Loucy (cell line): ENCODE data around the gene CCDC57.

Source experiments
- H2AFZ ChIP-seq: fragments of 200-600 bp; sonication (generic); 2 replicates; pipeline ENCODE4 v1.6.0; 2016; ENCODE audit warnings: antibody characterized with exemption, mild to moderate bottlenecking, low read length, moderate library complexity
- H3F3A ChIP-seq: fragments of 200-600 bp; 2 replicates; pipeline ENCODE4 v1.6.0; 2016; ENCODE audit warnings: antibody characterized with exemption, low read depth, mild to moderate bottlenecking
- H3K27me3 ChIP-seq: fragments of 200-600 bp; sonication (generic); 2 replicates; pipeline ENCODE4 v1.6.1; 2014; ENCODE audit warnings: low read length, mild to moderate bottlenecking; ENCODE audit not compliant: insufficient read depth, poor library complexity, severe bottlenecking
- H3K36me3 ChIP-seq: fragments of 200-600 bp; sonication (generic); 2 replicates; pipeline ENCODE4 v1.6.1; 2016; ENCODE audit warnings: low read length; ENCODE audit not compliant: insufficient read depth
- H3K4me1 ChIP-seq: fragments of 200-600 bp; sonication (generic); 2 replicates; pipeline ENCODE4 v1.5.1; 2014; ENCODE audit warnings: low read length, mild to moderate bottlenecking; ENCODE audit not compliant: insufficient read depth, poor library complexity, severe bottlenecking
- H3K4me2 ChIP-seq: fragments of 200-600 bp; sonication (generic); 2 replicates; pipeline ENCODE4 v1.6.0; 2014; ENCODE audit warnings: antibody characterized with exemption, low read length, low read depth, mild to moderate bottlenecking; ENCODE audit not compliant: poor library complexity, severe bottlenecking
- H3K4me3 ChIP-seq: fragments of 200-600 bp; sonication (generic); 2 replicates; pipeline ENCODE4 v1.5.1; 2014; ENCODE audit warnings: low read length, mild to moderate bottlenecking, mixed read lengths; ENCODE audit not compliant: poor library complexity, severe bottlenecking
- H3K79me2 ChIP-seq: fragments of 200-600 bp; sonication (generic); 2 replicates; pipeline ENCODE4 v1.6.1; 2014; ENCODE audit warnings: low read length; ENCODE audit not compliant: insufficient read depth
- H3K9ac ChIP-seq: fragments of 200-600 bp; sonication (generic); 2 replicates; pipeline ENCODE4 v1.6.0; 2014; ENCODE audit warnings: mild to moderate bottlenecking, low read depth, low read length, moderate library complexity; ENCODE audit not compliant: poor library complexity, severe bottlenecking
- H3K9me2 ChIP-seq: fragments of 200-600 bp; sonication (generic); replicated peaks from 2 replicates; pipeline ENCODE4 v1.6.1; 2016; ENCODE audit warnings: low read depth, low read length, mixed read lengths
- H3K9me3 ChIP-seq: fragments of 200-600 bp; sonication (generic); 2 replicates; pipeline ENCODE4 v1.6.1; 2014; ENCODE audit warnings: mild to moderate bottlenecking, antibody characterized with exemption, low read length, low read depth; ENCODE audit not compliant: insufficient read depth
- H4K20me1 ChIP-seq: fragments of 200-600 bp; sonication (generic); 2 replicates; pipeline ENCODE4 v1.6.0; 2014; ENCODE audit warnings: antibody characterized with exemption, low read length, mild to moderate bottlenecking; ENCODE audit not compliant: insufficient read depth, poor library complexity, severe bottlenecking
- EZH2phosphoT487 ChIP-seq: fragments of 200-600 bp; IDR thresholded peaks from 2 replicates; pipeline ENCODE4 v1.6.1; 2018; ENCODE audit warnings: antibody characterized with exemption, mild to moderate bottlenecking, moderate library complexity, borderline replicate concordance
- TF ChIP-seq, protein P1 (sequence below): fragments of 200-600 bp; sonication (generic); conservative IDR thresholded peaks from 2 replicates; pipeline ENCODE4 v1.5.1; 2014; ENCODE audit warnings: mild to moderate bottlenecking, antibody characterized with exemption, low read length

Gene CCDC57

GRCh38 chr17:82200135-82200534 is 12.5 kb downstream of the CCDC57 start:
- Histone ChIP-seq H3K79me2 (peaks cover 55% of the 10 kb centered on the region), H3K4me3 (peak overlapping the region; percentile 98), H3K9ac (peak overlapping the region; percentile 90), H3K9me3 (no peaks in the 10 kb centered on the region), H3K36me3 (peaks cover 28% of the 10 kb centered on the region; the same call in 1 of the 2 replicates), H3F3A (0 out of 2 replicates have a peak, but pooled peaks cover 2% of the 10 kb centered on the region), H3K9me2 (no peaks in the 10 kb centered on the region), H3K27me3 (no peaks in the 10 kb centered on the region), H3K4me1 (peaks cover 46% of the 10 kb centered on the region), H2AFZ (no peak overlapping the region), H3K4me2 (peak overlapping the region; percentile 99), H4K20me1 (peaks cover 37% of the 10 kb centered on the region)
- TF ChIP-seq, protein P1, sequence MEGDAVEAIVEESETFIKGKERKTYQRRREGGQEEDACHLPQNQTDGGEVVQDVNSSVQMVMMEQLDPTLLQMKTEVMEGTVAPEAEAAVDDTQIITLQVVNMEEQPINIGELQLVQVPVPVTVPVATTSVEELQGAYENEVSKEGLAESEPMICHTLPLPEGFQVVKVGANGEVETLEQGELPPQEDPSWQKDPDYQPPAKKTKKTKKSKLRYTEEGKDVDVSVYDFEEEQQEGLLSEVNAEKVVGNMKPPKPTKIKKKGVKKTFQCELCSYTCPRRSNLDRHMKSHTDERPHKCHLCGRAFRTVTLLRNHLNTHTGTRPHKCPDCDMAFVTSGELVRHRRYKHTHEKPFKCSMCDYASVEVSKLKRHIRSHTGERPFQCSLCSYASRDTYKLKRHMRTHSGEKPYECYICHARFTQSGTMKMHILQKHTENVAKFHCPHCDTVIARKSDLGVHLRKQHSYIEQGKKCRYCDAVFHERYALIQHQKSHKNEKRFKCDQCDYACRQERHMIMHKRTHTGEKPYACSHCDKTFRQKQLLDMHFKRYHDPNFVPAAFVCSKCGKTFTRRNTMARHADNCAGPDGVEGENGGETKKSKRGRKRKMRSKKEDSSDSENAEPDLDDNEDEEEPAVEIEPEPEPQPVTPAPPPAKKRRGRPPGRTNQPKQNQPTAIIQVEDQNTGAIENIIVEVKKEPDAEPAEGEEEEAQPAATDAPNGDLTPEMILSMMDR = no peak
- no peak for TF ChIP-seq EZH2phosphoT487

- TF ChIP-seq EZH2phosphoT487 = no peak
- TF ChIP-seq, protein P1 = no peak
- H3K9ac ChIP-seq = peak overlapping the region; percentile 90
- H2AFZ ChIP-seq = no peak overlapping the region
- peaks cover 60% of the 10 kb centered on the region for H3K79me2 ChIP-seq
- H3K9me3 ChIP-seq = no peaks in the 10 kb centered on the region
- peak overlapping the region; percentile 98 for H3K4me3 ChIP-seq
- H3F3A ChIP-seq = 0 out of 2 replicates have a peak, but pooled peaks cover 2% of the 10 kb centered on the region
- peaks cover 34% of the 10 kb centered on the region; the same call in 1 of the 2 replicates for H3K36me3 ChIP-seq
- peaks cover 42% of the 10 kb centered on the region for H3K4me1 ChIP-seq
- no peaks in the 10 kb centered on the region for H3K9me2 ChIP-seq
- H4K20me1 ChIP-seq = peaks cover 42% of the 10 kb centered on the region
- no peaks in the 10 kb centered on the region for H3K27me3 ChIP-seq
- peak overlapping the region; percentile 99 for H3K4me2 ChIP-seq
Measured at GRCh38 chr17:82199496-82199895, 13.1 kb downstream of the CCDC57 start.

- H3K4me1 ChIP-seq = peaks cover 38% of the 10 kb centered on the region
- H2AFZ ChIP-seq = no peak overlapping the region
Measured at GRCh38 chr17:82198092-82198491, 14.6 kb downstream of the CCDC57 start.

More at GRCh38 chr17:82198092-82198491, 14.6 kb downstream of the CCDC57 start:
- Histone ChIP-seq H4K20me1 (peaks cover 42% of the 10 kb centered on the region), H3K79me2 (peaks cover 60% of the 10 kb centered on the region), H3K4me3 (peak overlapping the region; percentile 50), H3K36me3 (peaks cover 47% of the 10 kb centered on the region; the same call in 1 of the 2 replicates), H3F3A (0 out of 2 replicates have a peak, but pooled peaks cover 2% of the 10 kb centered on the region), H3K9ac (peak overlapping the region; percentile 45), H3K9me2 (no peaks in the 10 kb centered on the region), H3K27me3 (no peaks in the 10 kb centered on the region), H3K4me2 (peak overlapping the region; percentile 99), H3K9me3 (no peaks in the 10 kb centered on the region)
- TF ChIP-seq, protein P1 = no peak
- no peak for TF ChIP-seq EZH2phosphoT487
